ENCODE results near the gene SYT9.

Gene SYT9

DNA sequence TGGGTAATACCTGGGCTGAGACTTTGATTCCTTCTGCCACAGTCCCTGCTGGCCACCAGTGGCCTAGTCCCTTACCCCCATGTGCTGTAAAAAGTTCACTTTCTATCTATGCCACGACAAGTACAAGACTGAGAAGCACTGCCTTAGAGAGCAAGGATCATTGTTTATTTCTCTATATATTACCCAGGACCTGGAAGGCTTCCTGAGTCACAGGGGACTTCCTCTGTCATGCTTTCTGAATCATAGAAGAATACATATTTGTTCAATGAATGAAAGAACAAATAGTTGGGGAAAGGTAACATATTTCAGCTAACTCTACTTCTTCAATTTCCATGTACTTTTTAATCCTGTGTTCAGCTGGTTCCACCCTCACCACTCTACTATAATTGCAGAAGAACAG, 5.5 kb upstream of the SYT9 start:
- no peak for TF ChIP-seq KLF10 (tag by site-specific recombination; IDR thresholded peaks at IDR 0.05)
- no peak for TF ChIP-seq GLI2 (tag by site-specific recombination; IDR thresholded peaks at IDR 0.05; ENCODE audit: borderline replicate concordance, low read depth)
- no peak for TF ChIP-seq ZNF624 (tag by site-specific recombination; IDR thresholded peaks at IDR 0.05)
- no peak for TF ChIP-seq ZNF19 (tag by site-specific recombination; IDR thresholded peaks at IDR 0.05; ENCODE audit: low read depth)
- TF ChIP-seq ZNF302 (tag by site-specific recombination; IDR thresholded peaks at IDR 0.05; ENCODE audit: low read depth), result no peak
- TF ChIP-seq YY1 (tag by site-specific recombination; IDR thresholded peaks at IDR 0.05), result no peak
- TF ChIP-seq ZBTB20 (tag by site-specific recombination; IDR thresholded peaks at IDR 0.05), result no peak
- TF ChIP-seq ZNF132 (tag by site-specific recombination; IDR thresholded peaks at IDR 0.05; ENCODE audit: borderline replicate concordance), result no peak
- no peak for TF ChIP-seq FEZF1 (tag by site-specific recombination; IDR thresholded peaks at IDR 0.05)
- no peak for TF ChIP-seq ZBTB48 (tag by site-specific recombination; IDR thresholded peaks at IDR 0.05)
- TF ChIP-seq, protein P1, sequence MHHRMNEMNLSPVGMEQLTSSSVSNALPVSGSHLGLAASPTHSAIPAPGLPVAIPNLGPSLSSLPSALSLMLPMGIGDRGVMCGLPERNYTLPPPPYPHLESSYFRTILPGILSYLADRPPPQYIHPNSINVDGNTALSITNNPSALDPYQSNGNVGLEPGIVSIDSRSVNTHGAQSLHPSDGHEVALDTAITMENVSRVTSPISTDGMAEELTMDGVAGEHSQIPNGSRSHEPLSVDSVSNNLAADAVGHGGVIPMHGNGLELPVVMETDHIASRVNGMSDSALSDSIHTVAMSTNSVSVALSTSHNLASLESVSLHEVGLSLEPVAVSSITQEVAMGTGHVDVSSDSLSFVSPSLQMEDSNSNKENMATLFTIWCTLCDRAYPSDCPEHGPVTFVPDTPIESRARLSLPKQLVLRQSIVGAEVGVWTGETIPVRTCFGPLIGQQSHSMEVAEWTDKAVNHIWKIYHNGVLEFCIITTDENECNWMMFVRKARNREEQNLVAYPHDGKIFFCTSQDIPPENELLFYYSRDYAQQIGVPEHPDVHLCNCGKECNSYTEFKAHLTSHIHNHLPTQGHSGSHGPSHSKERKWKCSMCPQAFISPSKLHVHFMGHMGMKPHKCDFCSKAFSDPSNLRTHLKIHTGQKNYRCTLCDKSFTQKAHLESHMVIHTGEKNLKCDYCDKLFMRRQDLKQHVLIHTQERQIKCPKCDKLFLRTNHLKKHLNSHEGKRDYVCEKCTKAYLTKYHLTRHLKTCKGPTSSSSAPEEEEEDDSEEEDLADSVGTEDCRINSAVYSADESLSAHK (tag by site-specific recombination; IDR thresholded peaks at IDR 0.05), result no peak
- no peak for TF ChIP-seq ZNF239 (tag by site-specific recombination; IDR thresholded peaks at IDR 0.05)
- TF ChIP-seq ZNF664 (tag by site-specific recombination; IDR thresholded peaks at IDR 0.05), result no peak
- TF ChIP-seq ZNF121 (tag by site-specific recombination; IDR thresholded peaks at IDR 0.05), result no peak
- TF ChIP-seq, protein P2, sequence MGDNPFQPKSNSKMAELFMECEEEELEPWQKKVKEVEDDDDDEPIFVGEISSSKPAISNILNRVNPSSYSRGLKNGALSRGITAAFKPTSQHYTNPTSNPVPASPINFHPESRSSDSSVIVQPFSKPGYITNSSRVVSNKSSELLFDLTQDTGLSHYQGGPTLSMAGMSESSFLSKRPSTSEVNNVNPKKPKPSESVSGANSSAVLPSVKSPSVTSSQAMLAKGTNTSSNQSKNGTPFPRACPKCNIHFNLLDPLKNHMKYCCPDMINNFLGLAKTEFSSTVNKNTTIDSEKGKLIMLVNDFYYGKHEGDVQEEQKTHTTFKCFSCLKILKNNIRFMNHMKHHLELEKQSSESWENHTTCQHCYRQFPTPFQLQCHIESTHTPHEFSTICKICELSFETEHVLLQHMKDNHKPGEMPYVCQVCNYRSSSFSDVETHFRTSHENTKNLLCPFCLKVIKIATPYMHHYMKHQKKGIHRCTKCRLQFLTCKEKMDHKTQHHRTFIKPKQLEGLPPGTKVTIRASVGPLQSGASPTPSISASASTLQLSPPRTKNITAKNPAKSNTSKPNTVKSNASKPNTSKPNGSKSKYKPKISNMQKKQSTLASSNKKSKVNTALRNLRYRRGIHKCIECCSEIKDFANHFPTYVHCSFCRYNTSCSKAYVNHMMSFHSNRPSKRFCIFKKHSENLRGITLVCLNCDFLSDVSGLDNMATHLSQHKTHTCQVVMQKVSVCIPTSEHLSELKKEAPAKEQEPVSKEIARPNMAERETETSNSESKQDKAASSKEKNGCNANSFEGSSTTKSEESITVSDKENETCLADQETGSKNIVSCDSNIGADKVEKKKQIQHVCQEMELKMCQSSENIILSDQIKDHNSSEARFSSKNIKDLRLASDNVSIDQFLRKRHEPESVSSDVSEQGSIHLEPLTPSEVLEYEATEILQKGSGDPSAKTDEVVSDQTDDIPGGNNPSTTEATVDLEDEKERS (tag by site-specific recombination; IDR thresholded peaks at IDR 0.05), result no peak
- TF ChIP-seq ZBTB1 (tag by site-specific recombination; IDR thresholded peaks at IDR 0.05), result no peak
- H3K27ac ChIP-seq (ENCODE audit: extremely low read depth, low read depth, low read length), result no peak overlapping the region
- H3K36me3 ChIP-seq (ENCODE audit: control insufficient read depth in 2 of 2, insufficient read depth in 1 of 2, low read length in 2 of 2), result no peaks in the 10 kb centered on the region
- H3K9me3 ChIP-seq (ENCODE audit: control insufficient read depth, insufficient read depth, low read depth, low read length), result no peaks in the 10 kb centered on the region
- no peaks in the 10 kb centered on the region for H3K4me1 ChIP-seq (ENCODE audit: control insufficient read depth, insufficient read depth, low read length)
- no peak overlapping the region for H3K4me3 ChIP-seq (ENCODE audit: low read depth, low read length)
- ChIA-PET CTCF (no interaction called here), POLR2A (no interaction called here)

DNA sequence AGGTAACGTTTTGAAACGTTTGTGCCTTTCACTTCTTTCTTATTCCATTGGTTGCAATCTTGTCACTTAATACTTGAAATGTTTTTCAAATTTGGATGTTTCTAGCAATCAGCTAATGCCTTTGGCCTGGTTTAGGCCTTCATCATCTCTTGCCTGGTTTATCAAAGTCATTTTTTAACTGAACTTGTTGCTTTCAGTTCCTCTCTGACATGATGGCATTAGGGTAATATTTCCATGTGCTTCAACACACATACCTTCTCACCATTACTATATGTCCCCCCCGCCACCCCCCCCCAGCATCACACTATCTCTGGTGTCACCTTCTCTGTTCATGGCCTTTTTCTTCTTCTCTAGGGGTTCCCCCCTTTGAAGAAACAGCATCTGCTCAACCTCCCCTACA, 1.5 kb upstream of the SYT9 start:
- Histone ChIP-seq H3K4me1 (ENCODE audit: control insufficient read depth, insufficient read depth, low read length) (no peaks in the 10 kb centered on the region), H3K36me3 (ENCODE audit: control insufficient read depth in 2 of 2, insufficient read depth in 1 of 2, low read length in 2 of 2) (no peaks in the 10 kb centered on the region), H3K9me3 (ENCODE audit: control insufficient read depth, insufficient read depth, low read depth, low read length) (no peaks in the 10 kb centered on the region), H3K27ac (ENCODE audit: extremely low read depth, low read depth, low read length) (no peak overlapping the region), H3K4me3 (ENCODE audit: low read depth, low read length) (no peak overlapping the region)
- no peak for TF ChIP-seq ZNF23 (tag by site-specific recombination; IDR thresholded peaks at IDR 0.05; ENCODE audit: borderline replicate concordance)
- POLR2A ChIA-PET, result no interaction called here
- CTCF ChIA-PET, result no interaction called here

DNA sequence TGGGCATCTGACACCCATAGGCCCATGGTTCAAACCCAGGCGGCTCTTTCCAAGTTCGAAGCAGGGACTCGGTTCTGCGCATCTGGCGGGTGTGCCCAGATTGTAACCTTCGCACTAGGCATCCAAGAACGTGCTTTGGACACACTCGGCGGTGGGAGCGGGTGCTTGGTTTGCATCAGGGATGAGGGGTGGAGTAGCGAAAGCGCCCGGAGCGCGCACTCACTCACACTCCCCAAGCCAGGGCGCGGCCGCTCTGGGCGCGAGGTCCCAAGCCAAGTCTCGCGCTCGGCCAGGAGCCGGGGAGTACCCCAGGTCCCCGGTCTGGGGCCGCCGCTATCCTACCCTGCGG, 243 bp upstream of the SYT9 start:
- CTCF ChIA-PET, result interaction anchor here (0.6 kb wide), 1 partner anchor 9 kb away, joined by 3 read pairs; no protein-coding TSS in a partner anchor
- TF ChIP-seq TRIM28 (IDR thresholded peaks at IDR 0.05; ENCODE audit: borderline replicate concordance, low read length) (no peak), ZNF514 (tag by site-specific recombination; IDR thresholded peaks at IDR 0.05) (no peak), ZSCAN16 (tag by site-specific recombination; IDR thresholded peaks at IDR 0.05) (no peak), MEIS1 (CRISPR knock-in tag; IDR thresholded peaks at IDR 0.05; ENCODE audit: borderline replicate concordance) (0 out of 2 replicates have a peak, but pooled peaks have one; percentile 13), KLF8 (tag by site-specific recombination; IDR thresholded peaks at IDR 0.05) (no peak)
- TF ChIP-seq, protein P3, sequence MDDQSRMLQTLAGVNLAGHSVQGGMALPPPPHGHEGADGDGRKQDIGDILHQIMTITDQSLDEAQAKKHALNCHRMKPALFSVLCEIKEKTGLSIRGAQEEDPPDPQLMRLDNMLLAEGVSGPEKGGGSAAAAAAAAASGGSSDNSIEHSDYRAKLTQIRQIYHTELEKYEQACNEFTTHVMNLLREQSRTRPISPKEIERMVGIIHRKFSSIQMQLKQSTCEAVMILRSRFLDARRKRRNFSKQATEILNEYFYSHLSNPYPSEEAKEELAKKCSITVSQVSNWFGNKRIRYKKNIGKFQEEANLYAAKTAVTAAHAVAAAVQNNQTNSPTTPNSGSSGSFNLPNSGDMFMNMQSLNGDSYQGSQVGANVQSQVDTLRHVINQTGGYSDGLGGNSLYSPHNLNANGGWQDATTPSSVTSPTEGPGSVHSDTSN (CRISPR knock-in tag; IDR thresholded peaks at IDR 0.05), result 0 out of 2 replicates have a peak, but pooled peaks have one; percentile 5

More for the DNA sequence above, 243 bp upstream of the SYT9 start:
- Histone ChIP-seq H3K36me3 (ENCODE audit: control insufficient read depth in 2 of 2, insufficient read depth in 1 of 2, low read length in 2 of 2) (no peaks in the 10 kb centered on the region), H3K4me1 (ENCODE audit: control insufficient read depth, insufficient read depth, low read length) (no peaks in the 10 kb centered on the region), H3K4me3 (ENCODE audit: low read depth, low read length) (peak overlapping the region; percentile 89), H3K9me3 (ENCODE audit: control insufficient read depth, insufficient read depth, low read depth, low read length) (no peaks in the 10 kb centered on the region), H3K27ac (ENCODE audit: extremely low read depth, low read depth, low read length) (peak overlapping the region; percentile 55; the same call in 1 of the 2 replicates)
- POLR2A ChIA-PET, result no interaction called here
